GM12878 (cell line): ENCODE data around the gene ERCC1. TPM values are rescaled to one million over a fixed set of nuclear protein-coding genes. Genes with fewer than 3 reads are reported as not detected.

Source experiments
- ATAC-seq: fragments of 200-7000 bp; cut with Tn5 transposase; 3 replicates; pipeline ENCODE4 v1.9.1; 2020; ENCODE audit warnings: mild to moderate bottlenecking, moderate library complexity
- BruUV-seq: library from RNA; stranded (reverse); fragments of 400-500 nt; replicated peaks from 2 replicates; lab custom pipeline; 2021; lab: Mats Ljungman, UMichigan
- CTCF ChIA-PET: fragments of 300-600 bp; sonication (Branson Sonifier 250); formaldehyde crosslinking; extraction: SDS; loops from one replicate; lab custom pipeline; 2021; ENCODE audit warnings: inconsistent platforms; lab: Yijun Ruan, JAX
- POLR2A ChIA-PET: fragments of 350-600 bp; formaldehyde crosslinking; extraction: SDS; loops from one replicate; lab custom pipeline; 2021; ENCODE audit warnings: inconsistent platforms; lab: Charles Lee
- RAD21 ChIA-PET: fragments of 300-600 bp; sonication (Branson Sonifier 250); formaldehyde crosslinking; loops from one replicate; lab custom pipeline; 2023; ENCODE audit warnings: antibody characterized with exemption; ENCODE audit not compliant: unreplicated experiment; lab: Charles Lee
- SMC1A ChIA-PET: fragments of 300-600 bp; sonication (Branson Sonifier 250); formaldehyde crosslinking; loops from one replicate; lab custom pipeline; 2023; ENCODE audit not compliant: unreplicated experiment, uncharacterized antibody; lab: Charles Lee
- DNase-seq: peaks from one replicate; pipeline ENCODE4 v3.0.0-alpha.2; 2011; ENCODE audit warnings: low read depth, low spot score
- FAIRE-seq: peaks from 3 replicates; lab custom pipeline; 2011; peaks lifted over from hg19 to GRCh38; lab: Jason Lieb, UNC
- H2AFZ ChIP-seq: 2 replicates; pipeline ENCODE4 v1.6.0; 2011; ENCODE audit warnings: low read depth, low read length, control low read depth; ENCODE audit not compliant: control insufficient read depth
- H3K27ac ChIP-seq: 2 replicates; pipeline ENCODE4 v1.5.1; 2011; ENCODE audit warnings: control low read depth; ENCODE audit not compliant: control insufficient read depth, insufficient read depth
- H3K27me3 ChIP-seq, 2 experiments: replicated peaks in 1 of 2; 2 replicates each; pipeline versions ENCODE4 v1.6.0 to v1.6.1; 2011; ENCODE audit warnings: low read length in 1 of 2; ENCODE audit not compliant: control insufficient read depth in 2 of 2, insufficient read depth in 2 of 2
- H3K36me3 ChIP-seq, 2 experiments: 2 replicates each; pipeline ENCODE4 v1.5.1; 2011; ENCODE audit warnings: low read length in 1 of 2; ENCODE audit not compliant: control insufficient read depth in 2 of 2, insufficient read depth in 2 of 2
- H3K4me1 ChIP-seq: 2 replicates; pipeline ENCODE4 v1.6.1; 2011; ENCODE audit warnings: mild to moderate bottlenecking, low read length, moderate library complexity, mixed read lengths; ENCODE audit not compliant: control insufficient read depth, insufficient read depth
- H3K4me2 ChIP-seq: 2 replicates; pipeline ENCODE4 v1.6.0; 2011; ENCODE audit warnings: control low read depth; ENCODE audit not compliant: control insufficient read depth, insufficient read depth
- H3K4me3 ChIP-seq: fragments of 200-600 bp; sonication (generic); 2 replicates; pipeline ENCODE4 v1.5.1; 2016
- H3K79me2 ChIP-seq: 2 replicates; pipeline ENCODE4 v1.6.0; 2011; ENCODE audit warnings: low read length; ENCODE audit not compliant: control insufficient read depth, insufficient read depth
- H3K9ac ChIP-seq: 2 replicates; pipeline ENCODE4 v1.8.0; 2011; ENCODE audit warnings: low read length, control low read depth, mixed read lengths; ENCODE audit not compliant: control insufficient read depth, insufficient read depth
- H3K9me3 ChIP-seq: replicated peaks from 3 replicates; pipeline ENCODE4 v1.5.1; 2011; ENCODE audit warnings: mild to moderate bottlenecking, low read length; ENCODE audit not compliant: control insufficient read depth, insufficient read depth
- H4K20me1 ChIP-seq: 2 replicates; pipeline ENCODE4 v1.6.0; 2011; ENCODE audit not compliant: control insufficient read depth, insufficient read depth
- MLLT1 ChIP-seq: fragments of 450-650 bp; IDR thresholded peaks from 2 replicates; pipeline ENCODE4 v1.6.1; 2016; ENCODE audit warnings: mild to moderate bottlenecking
- PKNOX1 ChIP-seq: fragments of 450-650 bp; IDR thresholded peaks from 2 replicates; pipeline ENCODE4 v1.6.1; 2016; ENCODE audit warnings: mild to moderate bottlenecking
- RAD21 ChIP-seq: IDR thresholded peaks from 2 replicates; pipeline ENCODE4 v1.6.1; 2011; ENCODE audit warnings: mild to moderate bottlenecking, low read depth, low read length, moderate library complexity; ENCODE audit not compliant: insufficient read depth
- WGBS: methylation state at CpG from one replicate; pipeline ENCODE4 v1.1.6; 2016; ENCODE audit warnings: low lambda C conversion rate; ENCODE audit not compliant: insufficient replicate concordance, insufficient coverage; ENCODE audit errors: missing lambda C conversion rate; 5-methylcytosine and 5-hydroxymethylcytosine counted together
- in situ Hi-C: fragments of 300-500 bp; cut with MboI; formaldehyde crosslinking; loops from 9 replicates; pipeline ENCODE4 v1.14.3; 2018; ENCODE audit warnings: mixed read lengths
- intact Hi-C: fragments of 100-400 bp; cut with micrococcal nuclease; formaldehyde crosslinking; loops from one replicate; pipeline ENCODE4 v1.14.2; 2022; ENCODE audit not compliant: unreplicated experiment
- polyA plus RNA-seq, 11 experiments: library from polyadenylated mRNA; depleted of rRNA in 4 of 11; unstranded in 6 of 11; stranded (reverse) in 5 of 11; fragments of >200 nt; fragmentation: Nextera tagmentation in 4 of 11; fragmentation: Illumina TruSeq in 1 of 11; extraction: Ambion mirVana in 4 of 11; extraction: Trizol in 1 of 11; gene quantifications; 1 replicate in 1 of 11; 2 replicates in 10 of 11; pipeline versions ENCODE4 v1.2.1 to v1.2.3, GENCODE V29; 2011 to 2016; ENCODE audit warnings: inconsistent platforms in 2 of 11, missing spikeins in 2 of 11, low read depth in 1 of 11
- total RNA-seq, 4 experiments: library from RNA; depleted of rRNA in 3 of 4; stranded (reverse); fragments of >200 nt in 3 of 4; fragmentation: Illumina TruSeq in 1 of 4; extraction: Trizol in 1 of 4; gene quantifications; 2 replicates each; pipeline versions ENCODE4 v1.2.1 to v1.2.3, GENCODE V29; 2013 to 2021

Gene ERCC1
- total and polyA plus RNA-seq, 10 of the 15 experiments (the other 5 are each of a cell fraction or from before 2014, with no cell fraction given) = 14.7 to 104 (median 61.1) TPM

DNA sequence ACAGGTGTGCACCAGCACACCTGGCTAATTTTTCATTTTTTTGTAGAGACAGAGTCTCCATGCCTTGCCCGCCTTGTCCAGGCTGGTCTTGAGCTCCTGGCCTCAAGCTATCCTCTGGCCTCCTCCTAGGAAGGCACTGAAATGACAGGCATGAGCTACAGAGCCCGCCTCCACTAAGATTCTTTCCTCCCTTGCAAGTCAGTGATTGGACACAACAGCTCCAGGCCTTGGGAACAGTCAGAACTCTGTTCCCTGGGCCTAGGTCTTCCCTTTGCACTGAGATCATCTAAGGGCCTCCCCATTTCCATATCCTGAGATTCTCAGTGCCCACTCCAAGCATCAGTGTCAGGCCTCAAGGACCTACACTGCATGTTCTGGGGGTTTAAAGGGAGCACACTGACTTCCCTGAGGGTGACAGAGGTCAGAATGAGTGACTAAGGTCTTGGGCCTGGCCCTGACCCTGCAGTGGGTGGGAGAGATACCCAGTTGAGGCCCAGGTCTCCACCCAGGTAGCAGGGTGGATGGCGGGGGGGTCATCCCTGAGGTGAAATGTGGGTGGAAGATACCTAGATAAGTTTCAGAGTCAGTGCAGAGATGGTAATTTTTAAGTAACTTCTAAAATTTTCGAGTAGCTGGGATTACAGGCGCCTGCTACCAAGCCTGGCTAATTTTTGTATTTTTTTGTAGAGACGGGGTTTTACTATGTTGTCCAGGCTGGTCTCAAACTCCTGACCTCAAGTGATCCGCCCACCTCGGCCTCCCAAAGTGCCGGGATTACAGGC, 17.3 kb upstream of the ERCC1 start:
- TF ChIP-seq MLLT1 (0 out of 2 replicates have a peak, but pooled peaks have one; percentile 35), RAD21 (no peak), PKNOX1 (0 out of 2 replicates have a peak, but pooled peaks have one; percentile 48)
- H3K9me3 ChIP-seq = no peaks in the 10 kb centered on the region
- no peak overlapping the region for H3K4me3 ChIP-seq
- H3K4me2 ChIP-seq = no peak overlapping the region
- WGBS = 84% methylated on average over 9 of the region's 9 CpGs
- SMC1A ChIA-PET = interaction anchor here (1.0 to 6.0 kb wide), 2 partner anchors 9 to 38 kb away, joined by 3 to 145 read pairs; no protein-coding TSS in a partner anchor
- H3K27me3 ChIP-seq = no peaks in the 10 kb centered on the region
- POLR2A ChIA-PET = interaction anchor here (0.9 to 2.6 kb wide), 4 partner anchors 28 to 202 kb away, joined by 4 to 17 read pairs (median 8); no protein-coding TSS in a partner anchor
- in situ Hi-C loops (loop anchor here (5.0 kb wide), 1 partner anchor 36 kb away; no protein-coding TSS in a partner anchor), intact Hi-C loops (loop anchor here (5.0 kb wide), 1 partner anchor 201 kb away; no protein-coding TSS in a partner anchor)
- no peak for DNase-seq
- CTCF ChIA-PET = interaction anchor here (0.7 to 6.6 kb wide), 8 partner anchors 12 to 197 kb away, joined by 3 to 385 read pairs (median 46); partner anchors contain the start of genes FOSB and PPP1R13L
- no peak overlapping the region for H3K27ac ChIP-seq
- ATAC-seq = no peak
- no peaks in the 10 kb centered on the region for H4K20me1 ChIP-seq
- BruUV-seq = no TSS peak
- H3K4me1 ChIP-seq = peaks cover 23% of the 10 kb centered on the region
- H2AFZ ChIP-seq = 0 out of 2 replicates have a peak overlapping the region, but pooled peaks have one; percentile 9
- RAD21 ChIA-PET = interaction anchor here (1.0 to 3.5 kb wide), 5 partner anchors 27 to 201 kb away, joined by 3 to 206 read pairs (median 38); partner anchors contain the start of gene FOSB
- no peak for FAIRE-seq
- H3K79me2 ChIP-seq = no peaks in the 10 kb centered on the region
- H3K36me3 ChIP-seq = no peaks in the 10 kb centered on the region
- no peak overlapping the region for H3K9ac ChIP-seq
